ENCODE results near the gene KRT77.

The KRT77 gene

GRCh38 chr12:52655251-52655650 is 48.1 kb downstream of the KRT77 start:
- no peak for DNase-seq (ENCODE audit: low spot score)

GRCh38 chr12:52651726-52652261 is 51.5 kb downstream of the KRT77 start, which contains the start of gene KRT2:
TSS of gene KRT2 (minus strand) at chr12:52652211. CDS start at chr12:52652142, 69 bp downstream.
- no peak for DNase-seq (ENCODE audit: low spot score)

DNA sequence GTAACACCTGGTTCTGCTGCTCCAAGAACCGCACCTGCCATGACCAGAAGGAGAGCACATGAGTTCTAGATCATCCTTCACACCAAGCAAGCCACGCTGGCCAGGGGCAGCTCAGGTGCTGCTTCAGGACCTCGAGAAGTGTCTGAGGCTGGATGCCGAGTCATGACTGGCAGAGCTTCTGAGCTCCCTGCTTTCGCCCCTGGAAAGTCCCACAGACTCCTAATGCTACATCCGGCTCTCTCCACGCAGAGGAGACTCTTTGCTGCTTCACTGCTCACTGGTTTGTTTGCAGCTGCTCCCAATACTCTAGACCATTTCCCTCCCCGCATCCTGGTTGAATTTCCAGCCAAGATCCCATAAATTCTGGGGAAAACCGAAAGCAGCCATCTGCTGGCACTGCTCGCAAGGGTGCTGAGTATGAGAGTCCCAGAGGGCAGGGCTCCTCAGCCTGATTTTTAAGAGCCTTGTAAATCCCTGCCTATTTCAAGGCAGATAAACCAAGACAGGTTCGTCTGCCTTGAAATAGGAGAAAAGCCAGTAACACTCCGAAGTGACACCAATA is 52.7 kb downstream of the KRT77 start:
- DNase-seq (ENCODE audit: low spot score) = no peak

DNA sequence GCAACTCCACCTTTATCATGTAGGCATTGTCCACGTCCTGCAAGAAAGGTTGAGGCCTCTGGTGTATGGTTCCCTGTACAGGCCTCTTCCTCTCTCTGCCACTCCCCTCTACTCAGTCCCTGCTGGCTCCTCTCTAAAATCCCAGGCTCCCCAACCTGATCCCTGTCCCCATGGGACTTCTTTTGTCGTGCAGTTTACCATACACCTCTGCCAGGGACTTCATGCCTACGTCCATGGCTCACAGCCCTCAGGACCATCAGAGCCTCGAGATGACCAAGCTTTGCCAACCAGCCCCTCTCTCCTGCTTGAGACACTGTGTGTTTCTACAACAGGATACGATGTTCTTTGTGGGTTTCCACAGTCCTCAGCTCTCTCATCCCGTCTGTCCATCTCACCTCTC is 54.3 kb downstream of the KRT77 start:
- no peak for DNase-seq (ENCODE audit: low spot score)

DNA sequence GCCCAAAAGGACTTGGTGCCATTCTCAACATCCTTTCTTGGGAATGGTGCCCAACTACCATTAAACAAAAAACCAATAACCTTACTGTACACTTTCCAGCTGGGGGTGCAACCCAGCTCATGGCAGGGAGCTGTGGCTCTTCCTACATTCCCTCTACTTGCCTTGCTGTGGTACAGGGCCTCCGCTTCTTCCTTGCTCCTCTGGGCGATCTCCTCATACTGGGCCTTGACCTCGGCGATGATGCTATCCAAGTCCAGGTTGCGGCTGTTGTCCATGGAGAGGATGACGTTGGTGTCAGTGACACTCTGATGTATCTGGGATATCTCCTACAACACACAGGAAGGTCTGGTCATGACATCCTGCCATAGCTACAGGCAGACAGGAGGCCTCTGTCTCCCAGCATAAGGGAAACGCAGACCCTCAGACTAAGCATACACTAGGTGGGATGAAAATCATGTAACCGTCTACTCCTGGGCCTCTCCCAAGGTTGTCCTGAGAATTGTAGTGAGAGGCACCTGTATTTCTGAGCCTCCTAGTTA is 55.2 kb downstream of the KRT77 start:
- no peak for DNase-seq (ENCODE audit: low spot score)

DNA sequence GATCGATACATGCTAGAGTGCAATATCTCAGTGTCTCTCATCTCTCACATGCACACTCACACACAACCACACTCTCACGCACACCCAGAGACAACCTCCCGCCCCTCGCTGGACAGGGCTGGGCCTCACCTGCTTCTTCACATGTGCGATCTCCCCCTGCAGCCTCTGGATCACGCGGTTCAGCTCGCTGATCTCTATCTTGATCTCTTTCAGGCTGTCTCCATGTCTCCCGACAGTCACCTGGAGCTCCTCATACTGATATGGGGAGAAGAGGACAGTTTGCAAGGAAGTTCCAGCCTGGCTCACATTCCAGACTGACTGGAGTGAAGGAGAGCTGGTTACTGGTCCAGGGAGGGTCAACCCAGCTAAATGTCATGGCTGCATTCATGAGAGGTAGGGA is 55.7 kb downstream of the KRT77 start:
- DNase-seq (ENCODE audit: low spot score) = no peak

- no peak for DNase-seq (ENCODE audit: low spot score)
Measured at GRCh38 chr12:52646613-52647012, 56.7 kb downstream of the KRT77 start.

DNA sequence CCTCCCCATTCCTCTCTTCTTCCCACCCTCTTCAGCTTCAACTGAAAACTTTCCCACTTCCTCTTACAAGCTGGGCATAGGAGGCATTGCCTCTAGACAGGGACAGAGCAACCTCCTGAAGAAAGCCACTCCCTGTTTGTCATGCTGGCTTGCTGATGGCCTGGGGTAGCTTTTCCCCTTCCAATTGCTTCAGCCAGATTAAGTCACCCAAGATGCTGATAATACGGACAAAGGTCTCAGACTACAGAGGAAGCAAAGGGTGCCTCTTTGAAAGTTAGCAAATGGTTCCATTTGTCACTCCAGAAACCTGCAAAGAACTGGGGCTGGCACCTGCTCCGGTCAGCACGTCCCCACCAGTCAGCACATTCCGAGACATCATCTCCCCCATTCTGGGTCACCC is 57.3 kb downstream of the KRT77 start:
- no peak for DNase-seq (ENCODE audit: low spot score)

GRCh38 chr12:52645120-52645761 is 58.1 kb downstream of the KRT77 start:
- DNase-seq (ENCODE audit: low spot score) = peak; percentile 82

DNA sequence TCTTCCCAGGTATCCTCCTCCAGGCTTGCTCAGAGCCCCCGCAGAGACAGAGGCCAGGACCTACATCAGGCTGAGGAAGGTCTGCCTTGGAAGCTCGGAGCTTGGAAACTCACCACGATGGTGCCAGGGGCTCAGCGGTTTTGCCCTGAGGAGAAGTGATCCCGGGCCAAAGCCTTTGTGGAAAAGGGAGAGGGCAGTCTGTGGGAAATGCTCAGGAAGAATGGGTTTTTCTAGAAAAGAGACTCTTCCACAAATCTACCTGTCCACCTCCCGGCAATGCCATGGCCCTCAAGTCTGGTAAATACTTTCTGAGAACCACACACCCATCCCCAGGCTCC is 59.3 kb downstream of the KRT77 start:
- no peak for DNase-seq (ENCODE audit: low spot score)

DNA sequence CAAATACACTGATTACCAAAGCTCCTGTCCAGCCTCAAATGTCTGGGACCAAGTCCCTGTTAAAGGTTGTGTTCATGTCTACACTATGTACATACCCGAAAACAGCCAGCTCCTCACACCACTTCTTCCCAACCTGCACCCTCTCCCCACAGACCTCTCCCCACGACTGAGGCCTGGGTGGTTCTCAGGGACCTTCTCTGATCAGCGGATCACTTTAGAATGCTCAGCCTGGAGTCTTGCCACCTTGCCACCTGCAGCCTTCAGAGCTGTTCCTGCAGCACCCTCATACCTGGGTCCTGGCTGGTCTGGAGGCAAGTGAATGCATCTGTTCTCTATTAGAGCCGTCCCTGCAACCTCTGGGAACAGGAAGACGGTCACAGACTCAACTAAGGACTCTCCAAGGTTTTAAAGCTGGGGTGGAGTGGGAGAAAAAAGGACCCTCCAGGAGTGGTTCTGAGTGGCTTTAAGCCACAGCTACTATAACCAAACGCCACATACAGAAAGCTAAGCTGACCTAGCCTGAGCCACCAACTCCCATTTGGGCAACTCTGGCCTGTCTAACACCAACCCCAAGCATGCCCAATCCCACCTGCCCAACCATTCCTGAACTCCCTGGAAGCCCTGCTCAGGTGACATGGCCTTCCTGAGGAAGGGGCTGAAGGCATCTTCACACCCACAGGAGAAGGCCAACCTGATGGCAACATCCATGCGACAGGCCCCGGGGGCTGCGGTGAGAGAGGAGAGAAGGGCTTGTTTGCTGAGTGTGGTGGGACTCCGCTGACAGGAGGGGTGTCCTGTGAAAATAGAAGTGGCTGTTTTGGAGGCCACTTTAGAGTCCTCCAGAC is 59.9 kb downstream of the KRT77 start:
- no peak for DNase-seq (ENCODE audit: low spot score)

- DNase-seq (ENCODE audit: low spot score) = no peak
Measured at GRCh38 chr12:52641468-52641867, 61.9 kb downstream of the KRT77 start.

All from CD4-positive, alpha-beta T cell treated with Interleukin-6 at 100 ng/mL for 8 hours (primary cell).